ENCODE data around the gene MST1. TPM values are rescaled to one million over a fixed set of nuclear protein-coding genes. Genes with fewer than 3 reads are reported as not detected.
A peak's percentile ranks its signal among the peaks of the same experiment; 100 is the strongest.

The MST1 gene
- 8.3 and 11.1 TPM in 2 replicates for total RNA-seq

- peak within 1 kb of the TSS; percentile 94 for H3K27ac Mint-ChIP-seq
- DNase-seq (ENCODE audit: low spot score): peak; percentile 90
- H3K9me3 Mint-ChIP-seq: no peaks in the 10 kb centered on the region
- H3K36me3 Mint-ChIP-seq (ENCODE audit: low read depth): peaks cover 7% of the 10 kb centered on the region
- peak within 1 kb of the TSS; percentile 96 for H3K4me3 Mint-ChIP-seq (ENCODE audit: low read depth)
- peaks cover 18% of the 10 kb centered on the region for H3K4me1 Mint-ChIP-seq (ENCODE audit: low read depth)
- intact Hi-C loops (cut with micrococcal nuclease): loop anchor here (1.0 kb wide), 1 partner anchor 15 kb away; the partner anchor contains the start of gene APEH
- H3K27me3 Mint-ChIP-seq (ENCODE audit: low read depth): no peaks in the 10 kb centered on the region
Measured at GRCh38 chr3:49689046-49689907, at the start of gene MST1, which contains the start of gene RNF123. TSS of gene MST1 (minus strand) at chr3:49689474. CDS start at chr3:49688691, 783 bp downstream. TSS of gene RNF123 (plus strand) at chr3:49689557. CDS start at chr3:49691166, 1,609 bp downstream.

GRCh38 chr3:49738067-49738713 lies 48.9 kb upstream of the MST1 start:
- H3K4me1 Mint-ChIP-seq (ENCODE audit: low read depth): no peaks in the 10 kb centered on the region
- H3K27me3 Mint-ChIP-seq (ENCODE audit: low read depth): no peaks in the 10 kb centered on the region
- peaks cover 40% of the 10 kb centered on the region for H3K36me3 Mint-ChIP-seq (ENCODE audit: low read depth)
- DNase-seq (ENCODE audit: low spot score): no peak
- no peaks in the 10 kb centered on the region for H3K9me3 Mint-ChIP-seq
- no peak overlapping the region for H3K27ac Mint-ChIP-seq
- no peak overlapping the region for H3K4me3 Mint-ChIP-seq (ENCODE audit: low read depth)
- intact Hi-C loops (cut with micrococcal nuclease): no loop called here

- H3K27ac Mint-ChIP-seq: no peak overlapping the region
- DNase-seq (ENCODE audit: low spot score): no peak
- H3K9me3 Mint-ChIP-seq: no peaks in the 10 kb centered on the region
- peaks cover 59% of the 10 kb centered on the region for H3K36me3 Mint-ChIP-seq (ENCODE audit: low read depth)
- intact Hi-C loops (cut with micrococcal nuclease): no loop called here
- H3K4me1 Mint-ChIP-seq (ENCODE audit: low read depth): no peaks in the 10 kb centered on the region
- H3K27me3 Mint-ChIP-seq (ENCODE audit: low read depth): no peaks in the 10 kb centered on the region
- H3K4me3 Mint-ChIP-seq (ENCODE audit: low read depth): no peak overlapping the region
Measured at GRCh38 chr3:49734752-49735151, 45.5 kb upstream of the MST1 start.

- no peaks in the 10 kb centered on the region for H3K4me1 Mint-ChIP-seq (ENCODE audit: low read depth)
Measured at GRCh38 chr3:49733551-49733950, 44.3 kb upstream of the MST1 start.

DNA sequence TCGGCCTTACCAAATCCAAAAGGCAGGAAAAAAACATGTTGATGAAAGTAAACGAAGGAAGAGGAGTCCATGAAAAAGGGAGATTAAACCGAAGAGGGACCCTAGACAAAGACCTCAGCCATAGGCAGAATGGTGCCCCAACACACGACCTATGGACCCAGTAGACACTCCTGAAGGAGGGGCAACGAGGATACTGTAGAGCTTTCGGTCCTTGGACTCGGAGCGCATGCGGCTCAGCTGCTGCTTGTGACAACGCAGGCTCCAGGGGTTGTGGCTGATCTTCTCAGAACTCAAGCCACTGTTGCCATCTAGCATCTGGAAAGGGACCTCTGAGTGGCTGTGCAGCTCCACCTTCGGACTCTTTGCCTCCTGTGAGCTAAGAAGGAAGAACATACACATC lies 43.3 kb upstream of the MST1 start:
- Mint-ChIP-seq H3K27me3 (ENCODE audit: low read depth) (no peaks in the 10 kb centered on the region), H3K27ac (no peak overlapping the region), H3K4me1 (ENCODE audit: low read depth) (no peaks in the 10 kb centered on the region), H3K4me3 (ENCODE audit: low read depth) (no peak overlapping the region), H3K36me3 (ENCODE audit: low read depth) (peaks cover 51% of the 10 kb centered on the region), H3K9me3 (no peaks in the 10 kb centered on the region)
- DNase-seq (ENCODE audit: low spot score): no peak
- intact Hi-C loops (cut with micrococcal nuclease): no loop called here

More at GRCh38 chr3:49733551-49733950, 44.3 kb upstream of the MST1 start:
- no peaks in the 10 kb centered on the region for H3K9me3 Mint-ChIP-seq
- intact Hi-C loops (cut with micrococcal nuclease): no loop called here
- no peaks in the 10 kb centered on the region for H3K27me3 Mint-ChIP-seq (ENCODE audit: low read depth)
- no peak overlapping the region for H3K27ac Mint-ChIP-seq
- DNase-seq (ENCODE audit: low spot score): no peak
- no peak overlapping the region for H3K4me3 Mint-ChIP-seq (ENCODE audit: low read depth)
- H3K36me3 Mint-ChIP-seq (ENCODE audit: low read depth): peaks cover 56% of the 10 kb centered on the region

DNA sequence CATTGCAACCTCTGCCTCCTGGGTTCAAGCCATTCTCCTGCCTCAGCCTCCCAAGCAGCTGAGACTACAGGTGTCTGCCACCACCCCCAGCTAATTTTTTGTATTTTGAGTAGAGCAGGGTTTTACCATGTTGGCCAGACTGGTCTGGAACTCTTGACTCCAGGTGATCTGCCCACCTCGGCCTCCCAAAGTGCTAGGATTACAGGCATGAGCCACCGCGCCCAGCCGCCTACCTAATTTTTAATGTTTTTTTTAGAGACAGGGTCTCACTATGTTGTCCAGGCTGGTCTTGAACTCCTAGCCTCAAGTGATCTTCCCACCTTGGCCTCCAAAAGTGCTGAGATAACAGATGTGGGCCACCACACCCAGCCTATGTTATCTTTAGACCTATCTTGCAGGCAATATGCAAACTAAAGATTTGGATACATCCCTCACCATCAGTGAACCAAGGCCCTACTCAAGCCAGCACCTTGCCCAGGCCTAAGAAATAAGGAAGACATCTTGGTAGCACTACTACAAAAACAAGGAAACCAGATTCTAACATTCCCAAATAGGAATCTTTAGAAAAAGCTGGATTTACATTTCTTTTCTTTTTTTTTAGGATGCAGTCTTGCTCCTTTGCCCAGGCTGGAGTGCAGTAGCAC lies 40.8 kb upstream of the MST1 start:
- Mint-ChIP-seq H3K4me3 (ENCODE audit: low read depth) (no peak overlapping the region), H3K36me3 (ENCODE audit: low read depth) (peaks cover 39% of the 10 kb centered on the region), H3K9me3 (no peaks in the 10 kb centered on the region), H3K4me1 (ENCODE audit: low read depth) (no peaks in the 10 kb centered on the region), H3K27ac (no peak overlapping the region), H3K27me3 (ENCODE audit: low read depth) (no peaks in the 10 kb centered on the region)
- intact Hi-C loops (cut with micrococcal nuclease): no loop called here
- DNase-seq (ENCODE audit: low spot score): no peak

GRCh38 chr3:49727924-49728361 lies 38.7 kb upstream of the MST1 start:
- no peaks in the 10 kb centered on the region for H3K27me3 Mint-ChIP-seq (ENCODE audit: low read depth)
- peaks cover 3% of the 10 kb centered on the region for H3K4me1 Mint-ChIP-seq (ENCODE audit: low read depth)
- H3K36me3 Mint-ChIP-seq (ENCODE audit: low read depth): peaks cover 30% of the 10 kb centered on the region
- intact Hi-C loops (cut with micrococcal nuclease): no loop called here
- no peak for DNase-seq (ENCODE audit: low spot score)
- no peaks in the 10 kb centered on the region for H3K9me3 Mint-ChIP-seq
- H3K4me3 Mint-ChIP-seq (ENCODE audit: low read depth): no peak overlapping the region
- H3K27ac Mint-ChIP-seq: no peak overlapping the region

DNA sequence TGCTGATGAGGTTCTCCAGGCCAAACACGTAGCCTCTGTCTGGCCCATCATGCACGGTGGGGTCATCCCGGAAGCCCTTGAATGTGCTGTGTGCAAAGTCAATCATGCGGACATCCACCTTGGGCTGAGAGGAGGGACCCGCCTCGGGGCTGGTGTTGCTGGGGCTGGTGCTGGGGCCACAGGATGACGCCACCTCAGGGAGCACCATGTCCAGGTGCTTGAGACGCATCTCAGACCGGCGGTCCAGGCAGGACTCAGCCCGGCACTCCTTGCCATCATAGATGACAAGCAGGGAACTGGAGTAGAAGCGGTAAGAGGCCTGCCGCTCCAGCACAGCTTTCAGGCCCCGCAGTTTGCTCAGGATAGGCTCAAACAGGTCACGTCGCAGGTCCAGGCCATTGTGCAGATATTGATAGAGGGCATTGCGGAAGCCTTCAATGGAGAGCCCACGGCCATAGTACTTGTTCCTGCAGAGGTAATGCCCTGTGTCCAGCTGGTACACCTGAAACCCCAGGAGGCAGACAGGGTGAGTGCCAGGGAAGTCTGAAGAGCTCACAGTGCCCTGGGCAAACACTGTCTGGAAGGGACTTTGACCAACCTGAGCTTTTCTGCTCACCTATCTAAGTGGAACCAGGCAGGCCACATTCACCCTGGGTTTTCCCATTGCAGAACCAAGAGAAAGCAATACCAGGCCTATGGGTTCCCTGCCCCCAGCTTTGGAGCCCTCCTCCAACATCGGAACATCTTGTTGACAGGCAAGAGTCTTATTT lies 38.1 kb upstream of the MST1 start:
- Mint-ChIP-seq H3K4me1 (ENCODE audit: low read depth) (peaks cover 8% of the 10 kb centered on the region), H3K4me3 (ENCODE audit: low read depth) (no peak overlapping the region), H3K36me3 (ENCODE audit: low read depth) (peaks cover 29% of the 10 kb centered on the region), H3K27ac (no peak overlapping the region), H3K9me3 (no peaks in the 10 kb centered on the region), H3K27me3 (ENCODE audit: low read depth) (no peaks in the 10 kb centered on the region)
- intact Hi-C loops (cut with micrococcal nuclease): no loop called here
- DNase-seq (ENCODE audit: low spot score): no peak

DNA sequence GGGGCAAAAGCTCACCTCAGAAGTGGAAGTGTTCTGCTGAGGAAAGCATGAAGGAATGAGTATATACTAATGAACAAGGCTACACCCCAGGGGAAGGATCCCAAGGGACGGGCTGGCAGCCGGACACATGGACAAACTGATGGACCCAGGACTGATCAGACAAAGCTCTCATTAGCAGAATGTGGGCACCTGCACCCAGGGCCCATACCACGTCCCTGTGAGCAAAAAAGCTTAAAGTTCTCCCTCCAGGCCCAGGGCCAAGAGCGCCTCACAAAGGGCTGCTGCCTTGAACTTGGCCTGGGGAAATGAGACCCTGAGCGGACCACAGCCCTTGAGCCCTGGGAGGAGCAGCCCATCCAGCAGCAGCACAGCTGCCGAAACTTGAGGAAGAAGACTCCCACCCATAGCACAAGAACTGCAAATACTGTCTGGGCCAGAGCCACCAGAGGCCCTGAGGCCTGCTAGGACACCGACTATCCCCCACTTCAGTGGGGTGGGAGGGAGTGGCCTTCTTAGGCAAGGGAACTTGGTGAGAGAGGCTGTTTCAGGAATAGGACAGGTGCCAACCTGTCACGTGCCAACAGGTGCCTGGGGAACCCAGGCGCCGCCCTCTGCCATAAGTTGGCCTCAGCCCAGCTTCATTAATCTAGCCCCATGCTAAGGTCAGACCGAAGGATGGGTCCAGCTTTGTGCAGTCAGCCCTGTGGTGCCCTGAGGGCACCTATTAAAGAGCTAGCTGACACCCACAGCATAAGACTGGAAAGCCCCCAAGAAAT lies 36.8 kb upstream of the MST1 start:
- no peak overlapping the region for H3K4me3 Mint-ChIP-seq (ENCODE audit: low read depth)
- H3K36me3 Mint-ChIP-seq (ENCODE audit: low read depth): peaks cover 33% of the 10 kb centered on the region
- DNase-seq (ENCODE audit: low spot score): no peak
- intact Hi-C loops (cut with micrococcal nuclease): no loop called here
- H3K9me3 Mint-ChIP-seq: no peaks in the 10 kb centered on the region
- no peak overlapping the region for H3K27ac Mint-ChIP-seq
- H3K4me1 Mint-ChIP-seq (ENCODE audit: low read depth): peaks cover 12% of the 10 kb centered on the region
- no peaks in the 10 kb centered on the region for H3K27me3 Mint-ChIP-seq (ENCODE audit: low read depth)

DNA sequence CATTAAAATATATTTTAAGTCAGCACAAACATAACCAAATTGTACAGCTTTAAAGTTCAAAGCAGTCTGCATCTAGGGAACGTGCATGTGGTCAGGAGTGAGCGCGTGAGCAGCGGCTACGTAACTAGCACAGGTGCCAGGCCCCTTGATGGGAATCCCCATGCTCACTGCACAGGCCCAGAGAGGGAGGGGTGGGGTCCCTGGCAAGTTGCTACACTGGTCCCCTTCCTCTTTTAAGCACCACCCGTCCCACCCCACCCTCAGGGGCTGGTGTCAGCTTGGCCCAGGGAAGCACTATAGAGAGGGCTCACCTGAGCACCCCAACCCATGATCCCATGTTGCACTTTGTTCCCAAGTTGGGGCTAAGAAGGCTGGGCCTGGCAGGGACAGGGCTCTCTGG lies 35.3 kb upstream of the MST1 start:
- intact Hi-C loops (cut with micrococcal nuclease): no loop called here
- H3K36me3 Mint-ChIP-seq (ENCODE audit: low read depth): peaks cover 37% of the 10 kb centered on the region
- H3K27me3 Mint-ChIP-seq (ENCODE audit: low read depth): no peaks in the 10 kb centered on the region
- no peak for DNase-seq (ENCODE audit: low spot score)
- H3K27ac Mint-ChIP-seq: peak overlapping the region; percentile 94
- peaks cover 14% of the 10 kb centered on the region for H3K4me1 Mint-ChIP-seq (ENCODE audit: low read depth)
- H3K9me3 Mint-ChIP-seq: no peaks in the 10 kb centered on the region
- peak overlapping the region; percentile 93 for H3K4me3 Mint-ChIP-seq (ENCODE audit: low read depth)

- Mint-ChIP-seq H3K4me1 (ENCODE audit: low read depth) (peaks cover 18% of the 10 kb centered on the region), H3K27ac (peak within 1 kb of the TSS; percentile 94), H3K36me3 (ENCODE audit: low read depth) (peaks cover 38% of the 10 kb centered on the region), H3K9me3 (no peaks in the 10 kb centered on the region), H3K27me3 (ENCODE audit: low read depth) (no peaks in the 10 kb centered on the region), H3K4me3 (ENCODE audit: low read depth) (peak within 1 kb of the TSS; percentile 93)
- intact Hi-C loops (cut with micrococcal nuclease): no loop called here
- peak; percentile 94 for DNase-seq (ENCODE audit: low spot score)
Measured at GRCh38 chr3:49723628-49724551, 34.6 kb upstream of the MST1 start, which contains the start of gene GMPPB. TSS of gene GMPPB (minus strand) at chr3:49723951. CDS start at chr3:49723726, 225 bp downstream.
